ENCODE data around the gene KLK4.
"Not testable (repeated sequence)": the region's sequence is repeated elsewhere in the genome, so short reads cannot be mapped to it uniquely, and the experiment has no call there.

KLK4 gene

DNA sequence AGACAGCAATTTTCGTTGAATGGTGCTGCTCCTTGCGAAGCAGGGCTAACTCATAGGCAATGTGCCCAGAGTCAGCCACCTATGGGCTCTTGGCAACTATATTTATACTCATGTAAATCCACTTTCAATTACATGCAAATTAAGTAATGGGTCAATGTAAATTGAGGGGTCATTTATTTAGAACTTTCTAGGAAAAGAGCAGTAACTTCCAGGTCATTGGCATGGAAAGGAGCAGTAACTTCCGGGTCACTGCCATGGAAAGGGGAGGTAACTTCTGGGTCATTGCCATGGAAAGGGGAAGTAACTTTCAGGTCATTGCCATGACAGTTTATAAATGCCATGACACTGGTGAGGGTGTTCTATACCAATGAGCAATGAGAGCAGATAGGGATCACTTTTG is 11.6 kb downstream of the KLK4 start:
- H3K4me3 ChIP-seq (replicated peaks; ENCODE audit: low read depth, low read length) = no peak overlapping the region

DNA sequence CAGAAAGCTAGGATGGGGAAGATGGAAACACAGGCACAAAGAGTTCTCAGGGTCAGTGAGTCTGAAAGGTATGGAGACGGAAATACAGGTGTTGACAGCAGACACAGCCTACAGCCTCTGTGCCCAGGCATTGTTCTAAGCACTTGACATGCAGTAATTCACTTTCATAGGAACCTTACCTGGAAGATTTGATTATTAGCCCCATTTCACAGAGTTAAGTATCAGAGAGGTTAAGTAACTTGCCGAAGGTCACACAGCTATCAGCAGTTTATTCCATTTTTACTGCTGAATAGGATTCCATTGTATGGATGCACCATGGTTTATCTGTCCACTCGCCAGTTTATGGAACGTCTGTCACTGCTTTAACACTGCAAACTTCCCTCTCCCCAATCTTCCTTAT is 13.2 kb downstream of the KLK4 start:
- TF ChIP-seq, protein P1, sequence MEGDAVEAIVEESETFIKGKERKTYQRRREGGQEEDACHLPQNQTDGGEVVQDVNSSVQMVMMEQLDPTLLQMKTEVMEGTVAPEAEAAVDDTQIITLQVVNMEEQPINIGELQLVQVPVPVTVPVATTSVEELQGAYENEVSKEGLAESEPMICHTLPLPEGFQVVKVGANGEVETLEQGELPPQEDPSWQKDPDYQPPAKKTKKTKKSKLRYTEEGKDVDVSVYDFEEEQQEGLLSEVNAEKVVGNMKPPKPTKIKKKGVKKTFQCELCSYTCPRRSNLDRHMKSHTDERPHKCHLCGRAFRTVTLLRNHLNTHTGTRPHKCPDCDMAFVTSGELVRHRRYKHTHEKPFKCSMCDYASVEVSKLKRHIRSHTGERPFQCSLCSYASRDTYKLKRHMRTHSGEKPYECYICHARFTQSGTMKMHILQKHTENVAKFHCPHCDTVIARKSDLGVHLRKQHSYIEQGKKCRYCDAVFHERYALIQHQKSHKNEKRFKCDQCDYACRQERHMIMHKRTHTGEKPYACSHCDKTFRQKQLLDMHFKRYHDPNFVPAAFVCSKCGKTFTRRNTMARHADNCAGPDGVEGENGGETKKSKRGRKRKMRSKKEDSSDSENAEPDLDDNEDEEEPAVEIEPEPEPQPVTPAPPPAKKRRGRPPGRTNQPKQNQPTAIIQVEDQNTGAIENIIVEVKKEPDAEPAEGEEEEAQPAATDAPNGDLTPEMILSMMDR (IDR thresholded peaks at IDR 0.05; ENCODE audit: insufficient read depth, low read length, poor library complexity, severe bottlenecking) = no peak
- H3K4me3 ChIP-seq (replicated peaks; ENCODE audit: low read depth, low read length) = no peak overlapping the region
- H3K27me3 ChIP-seq (replicated peaks; ENCODE audit: control insufficient read depth, insufficient read depth, low read length) = no peaks in the 10 kb centered on the region
- no peak for DNase-seq (ENCODE audit: extremely low read depth, insufficient read length)
- no peaks in the 10 kb centered on the region for H3K36me3 ChIP-seq (ENCODE audit: control insufficient read depth, insufficient read depth, low read length)

More for the DNA sequence above, 11.6 kb downstream of the KLK4 start:
- H3K27me3 ChIP-seq (replicated peaks; ENCODE audit: control insufficient read depth, insufficient read depth, low read length) = no peaks in the 10 kb centered on the region
- H3K36me3 ChIP-seq (ENCODE audit: control insufficient read depth, insufficient read depth, low read length) = no peaks in the 10 kb centered on the region
- DNase-seq (ENCODE audit: extremely low read depth, insufficient read length) = no peak
- TF ChIP-seq, protein P1 (IDR thresholded peaks at IDR 0.05; ENCODE audit: insufficient read depth, low read length, poor library complexity, severe bottlenecking) = no peak

DNA sequence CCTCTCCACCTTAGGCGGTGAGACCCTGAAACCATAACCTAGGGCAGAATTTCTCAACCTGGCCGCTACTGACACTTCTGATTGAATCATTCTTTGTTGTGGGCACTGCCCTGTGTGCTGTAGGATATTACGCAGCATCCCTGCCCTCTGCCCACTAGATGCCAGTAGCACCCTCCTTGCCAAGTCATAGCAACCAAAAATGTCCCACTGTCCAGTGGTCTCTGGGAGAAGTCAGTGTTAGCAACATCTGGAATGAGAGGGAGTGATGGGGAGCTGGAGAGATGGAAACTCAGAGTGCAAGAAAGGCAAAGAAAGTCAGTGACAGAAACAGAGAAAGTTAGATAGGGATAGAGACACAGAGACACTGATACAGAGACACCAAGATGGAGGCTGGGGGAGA is 13.6 kb downstream of the KLK4 start:
- no peaks in the 10 kb centered on the region for H3K27me3 ChIP-seq (replicated peaks; ENCODE audit: control insufficient read depth, insufficient read depth, low read length)
- H3K4me3 ChIP-seq (replicated peaks; ENCODE audit: low read depth, low read length) = no peak overlapping the region
- H3K36me3 ChIP-seq (ENCODE audit: control insufficient read depth, insufficient read depth, low read length) = no peaks in the 10 kb centered on the region
- TF ChIP-seq, protein P1 (IDR thresholded peaks at IDR 0.05; ENCODE audit: insufficient read depth, low read length, poor library complexity, severe bottlenecking) = peak; percentile 34
- no peak for DNase-seq (ENCODE audit: extremely low read depth, insufficient read length)

DNA sequence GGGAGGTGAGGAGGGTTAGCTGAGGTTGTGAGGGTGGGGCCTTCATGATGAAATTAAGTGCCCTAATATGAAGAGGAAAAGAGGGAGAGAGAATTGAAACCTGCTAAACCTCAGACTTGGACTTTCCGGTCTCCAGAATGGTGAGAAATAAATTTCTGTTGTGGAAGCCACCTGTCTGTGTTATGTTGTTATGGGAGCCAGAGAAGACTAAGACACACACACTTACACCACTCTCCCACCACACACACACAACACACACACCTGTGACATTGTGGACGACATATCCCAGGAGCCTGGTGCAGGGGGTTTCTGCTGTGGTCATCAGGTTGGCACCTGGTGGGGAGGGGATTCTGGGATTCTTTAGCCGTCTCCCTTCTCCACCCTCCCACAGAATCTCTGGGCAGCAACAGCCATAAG is 14.0 kb downstream of the KLK4 start:
- TF ChIP-seq, protein P1 (IDR thresholded peaks at IDR 0.05; ENCODE audit: insufficient read depth, low read length, poor library complexity, severe bottlenecking) = no peak
- Histone ChIP-seq H3K36me3 (ENCODE audit: control insufficient read depth, insufficient read depth, low read length) (no peaks in the 10 kb centered on the region), H3K27me3 (replicated peaks; ENCODE audit: control insufficient read depth, insufficient read depth, low read length) (no peaks in the 10 kb centered on the region), H3K4me3 (replicated peaks; ENCODE audit: low read depth, low read length) (no peak overlapping the region)
- DNase-seq (ENCODE audit: extremely low read depth, insufficient read length) = peak; percentile 67

DNA sequence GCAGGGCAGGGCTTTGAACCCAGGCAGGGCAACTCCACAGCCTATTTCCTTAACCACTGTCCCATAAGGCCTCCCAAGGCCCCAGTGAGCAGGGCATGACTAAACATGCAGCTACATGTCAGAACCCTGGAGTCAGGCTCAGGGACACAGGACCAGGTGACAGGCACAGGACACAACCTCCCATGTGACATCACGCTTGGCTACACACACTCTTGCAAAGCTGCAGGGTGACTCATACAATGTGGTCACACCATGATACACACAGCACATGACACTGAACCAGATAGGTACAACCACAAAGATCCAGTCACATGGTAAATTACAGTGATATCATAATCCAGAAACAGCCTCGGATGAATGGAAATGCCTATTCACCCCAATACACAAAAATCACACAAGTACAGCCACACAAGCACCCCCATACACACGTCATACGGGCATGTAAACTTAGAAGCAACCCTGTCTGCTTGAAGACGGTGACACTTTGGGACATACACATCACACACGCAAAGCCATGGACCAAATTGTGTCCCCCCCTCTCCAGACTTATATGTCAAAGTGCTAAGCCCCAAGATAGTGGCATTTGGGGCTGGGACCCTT is 14.5 kb downstream of the KLK4 start:
- no peaks in the 10 kb centered on the region for H3K36me3 ChIP-seq (ENCODE audit: control insufficient read depth, insufficient read depth, low read length)
- no peak overlapping the region for H3K4me3 ChIP-seq (replicated peaks; ENCODE audit: low read depth, low read length)
- peak; percentile 82 for DNase-seq (ENCODE audit: extremely low read depth, insufficient read length)
- H3K27me3 ChIP-seq (replicated peaks; ENCODE audit: control insufficient read depth, insufficient read depth, low read length) = no peaks in the 10 kb centered on the region
- TF ChIP-seq, protein P1 (IDR thresholded peaks at IDR 0.05; ENCODE audit: insufficient read depth, low read length, poor library complexity, severe bottlenecking) = no peak

DNA sequence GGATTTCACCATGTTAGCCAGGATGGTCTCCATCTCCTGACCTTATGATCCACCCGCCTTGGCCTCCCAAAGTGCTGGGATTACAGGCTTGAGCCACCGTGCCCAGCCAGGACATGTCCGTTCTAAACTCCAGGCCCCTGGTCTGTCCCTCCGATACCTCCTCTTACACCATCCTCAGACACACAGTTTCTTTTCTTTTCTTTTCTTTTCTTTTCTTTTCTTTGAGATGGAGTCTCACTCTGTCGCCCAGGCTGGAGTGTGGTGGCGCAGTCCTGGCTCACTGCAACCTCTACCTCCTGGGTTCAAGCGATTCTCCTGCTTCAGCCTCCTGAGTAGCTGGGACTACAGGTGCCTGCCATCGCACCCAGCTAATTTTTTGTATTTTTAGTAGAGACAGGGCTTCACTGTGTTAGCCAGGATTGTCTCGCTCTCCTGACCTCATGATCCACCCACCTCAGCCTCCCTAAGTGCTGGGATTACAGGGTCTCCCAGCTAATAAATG is 15.1 kb downstream of the KLK4 start:
- H3K4me3 ChIP-seq (replicated peaks; ENCODE audit: low read depth, low read length); H3K27me3 ChIP-seq (replicated peaks; ENCODE audit: control insufficient read depth, insufficient read depth, low read length); DNase-seq (ENCODE audit: extremely low read depth, insufficient read length): not testable (repeated sequence)

More for the DNA sequence above, 15.1 kb downstream of the KLK4 start:
- not testable (repeated sequence) for H3K36me3 ChIP-seq (ENCODE audit: control insufficient read depth, insufficient read depth, low read length)

All from GM06990 (cell line).